Tibial artery (tissue), 4 donors: Measurements from ENCODE around the gene STARD9.
"Not testable (repeated sequence)": the region's sequence is repeated elsewhere in the genome, so short reads cannot be mapped to it uniquely, and the experiment has no call there.

Experiments used
- DNase-seq, 2 donors: peaks; one replicate each; pipeline ENCODE4 v3.0.0-alpha.2; 2019
- H3K27ac ChIP-seq, 2 donors: fragments of 200-600 bp; sonication (generic) in 1 of 2; 1 replicate in 1 of 2; 2 replicates in 1 of 2; pipeline ENCODE4 v1.5.1; 2018 to 2019; ENCODE audit warnings: mild to moderate bottlenecking in 1 of 2
- H3K27me3 ChIP-seq, 2 donors: fragments of 200-600 bp; sonication (generic) in 1 of 2; one replicate each; pipeline versions ENCODE4 v1.5.1 to v1.6.0; 2016 to 2019
- H3K36me3 ChIP-seq, 3 donors: fragments of 200-600 bp; sonication (generic) in 2 of 3; one replicate each; pipeline ENCODE4 v1.5.1; 2016 to 2019; ENCODE audit warnings: mild to moderate bottlenecking in 2 of 3
- H3K4me1 ChIP-seq, 4 donors: fragments of 200-600 bp; sonication (generic) in 2 of 4; 1 replicate in 3 of 4; 2 replicates in 1 of 4; pipeline ENCODE4 v1.5.1; 2016 to 2019
- H3K4me3 ChIP-seq, 2 donors: fragments of 200-600 bp; sonication (generic) in 1 of 2; 1 replicate in 1 of 2; 2 replicates in 1 of 2; pipeline ENCODE4 v1.5.1; 2018 to 2019; ENCODE audit warnings: mild to moderate bottlenecking in 2 of 2
- H3K9me3 ChIP-seq, 3 donors: fragments of 200-600 bp; sonication (generic) in 1 of 3; one replicate each; pipeline ENCODE4 v1.5.1; 2016 to 2019
- intact Hi-C: fragments of 100-400 bp; cut with DNase I; formaldehyde crosslinking; loops from one replicate; pipeline ENCODE4 v1.15.0; 2023; ENCODE audit warnings: low total_unique reads
- TF ChIP-seq, protein P1 (sequence below), 2 experiments: fragments of 200-600 bp in 1 of 2; fragments of 450-650 bp in 1 of 2; IDR thresholded peaks; one replicate each; pipeline ENCODE4 v1.5.1; 2017 to 2019; ENCODE audit warnings: antibody characterized with exemption in 2 of 2, mild to moderate bottlenecking in 1 of 2, moderate library complexity in 1 of 2

STARD9 gene

DNA sequence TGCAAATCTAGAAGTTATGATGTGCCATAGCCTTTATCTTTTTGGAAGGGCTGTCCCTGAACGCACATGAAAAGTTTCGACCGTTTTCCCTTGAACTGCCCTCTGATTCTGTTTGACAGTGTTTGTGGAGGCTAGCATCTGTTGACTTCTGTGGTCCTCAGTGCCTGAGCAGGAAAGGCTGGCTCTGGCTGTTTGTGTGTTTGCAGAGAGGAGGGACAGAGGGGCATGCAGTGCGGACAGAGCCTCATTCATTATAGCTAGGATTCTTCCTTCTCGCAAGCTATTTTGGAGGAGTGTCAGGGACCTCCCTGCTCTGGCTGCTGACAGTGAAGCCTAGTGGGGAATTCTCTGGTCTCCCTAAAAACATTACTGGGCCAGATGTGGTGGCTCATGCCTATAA lies 97.0 kb downstream of the STARD9 start:
- TF ChIP-seq, protein P1, sequence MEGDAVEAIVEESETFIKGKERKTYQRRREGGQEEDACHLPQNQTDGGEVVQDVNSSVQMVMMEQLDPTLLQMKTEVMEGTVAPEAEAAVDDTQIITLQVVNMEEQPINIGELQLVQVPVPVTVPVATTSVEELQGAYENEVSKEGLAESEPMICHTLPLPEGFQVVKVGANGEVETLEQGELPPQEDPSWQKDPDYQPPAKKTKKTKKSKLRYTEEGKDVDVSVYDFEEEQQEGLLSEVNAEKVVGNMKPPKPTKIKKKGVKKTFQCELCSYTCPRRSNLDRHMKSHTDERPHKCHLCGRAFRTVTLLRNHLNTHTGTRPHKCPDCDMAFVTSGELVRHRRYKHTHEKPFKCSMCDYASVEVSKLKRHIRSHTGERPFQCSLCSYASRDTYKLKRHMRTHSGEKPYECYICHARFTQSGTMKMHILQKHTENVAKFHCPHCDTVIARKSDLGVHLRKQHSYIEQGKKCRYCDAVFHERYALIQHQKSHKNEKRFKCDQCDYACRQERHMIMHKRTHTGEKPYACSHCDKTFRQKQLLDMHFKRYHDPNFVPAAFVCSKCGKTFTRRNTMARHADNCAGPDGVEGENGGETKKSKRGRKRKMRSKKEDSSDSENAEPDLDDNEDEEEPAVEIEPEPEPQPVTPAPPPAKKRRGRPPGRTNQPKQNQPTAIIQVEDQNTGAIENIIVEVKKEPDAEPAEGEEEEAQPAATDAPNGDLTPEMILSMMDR (IDR thresholded peaks at IDR 0.05) = no peak
- intact Hi-C loops = no loop called here
- Histone ChIP-seq H3K9me3 (no peaks in the 10 kb centered on the region), H3K27me3 (no peaks in the 10 kb centered on the region), H3K4me3 (no peak overlapping the region), H3K27ac (no peak overlapping the region), H3K4me1 (no peaks in the 10 kb centered on the region), H3K36me3 (peaks cover 63 to 89% (median 77%) of the 10 kb centered on the region in 3 donors)
- no peak for DNase-seq

DNA sequence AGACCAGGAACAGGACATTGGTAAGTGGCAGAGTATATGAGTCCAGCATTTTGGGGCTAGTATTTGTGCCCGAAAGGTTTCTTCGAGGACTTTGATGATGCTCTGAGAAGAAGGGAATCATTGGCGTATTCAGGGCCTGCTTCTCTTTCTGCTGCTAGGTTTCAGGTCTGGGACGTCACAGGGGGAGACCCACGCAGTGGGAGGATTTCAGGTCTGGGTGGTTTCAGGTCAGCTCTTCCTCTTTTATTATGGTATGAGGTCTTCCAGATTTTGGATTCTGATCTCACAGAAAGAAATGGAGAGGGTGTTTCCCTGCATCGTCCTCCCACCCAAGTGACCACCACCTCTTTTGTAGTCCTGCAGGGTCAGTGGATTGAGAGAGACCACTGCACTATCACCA lies 99.1 kb downstream of the STARD9 start:
- Histone ChIP-seq H3K4me1 (no peaks in the 10 kb centered on the region), H3K4me3 (no peak overlapping the region), H3K27ac (no peak overlapping the region), H3K9me3 (no peaks in the 10 kb centered on the region), H3K27me3 (no peaks in the 10 kb centered on the region), H3K36me3 (peaks cover 73 to 93% (median 90%) of the 10 kb centered on the region in 3 donors)
- TF ChIP-seq, protein P1 (IDR thresholded peaks at IDR 0.05) = no peak
- no peak for DNase-seq
- intact Hi-C loops = no loop called here

DNA sequence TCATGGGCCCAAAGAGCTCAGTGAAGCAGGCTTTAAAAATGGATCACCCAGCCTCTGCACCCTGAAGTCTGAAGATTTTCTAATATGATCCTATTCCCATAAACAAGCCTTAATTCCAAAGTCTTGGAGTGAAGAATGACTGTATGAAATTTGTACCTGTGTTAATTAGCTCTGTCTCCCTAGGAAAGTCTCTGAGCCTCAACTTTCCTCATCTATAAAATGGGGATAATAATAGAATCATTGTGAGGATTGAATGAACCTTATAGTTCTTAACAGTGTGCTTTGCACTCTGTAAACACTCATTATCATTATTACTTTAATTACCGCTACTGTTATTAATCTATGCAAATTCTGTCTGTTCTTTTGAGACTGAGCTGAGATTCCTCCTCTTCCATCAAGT lies 99.6 kb downstream of the STARD9 start:
- no peak overlapping the region for H3K4me3 ChIP-seq
- TF ChIP-seq, protein P1 (IDR thresholded peaks at IDR 0.05) = no peak
- intact Hi-C loops = no loop called here
- H3K27me3 ChIP-seq = no peaks in the 10 kb centered on the region
- no peaks in the 10 kb centered on the region for H3K9me3 ChIP-seq
- no peak for DNase-seq
- no peaks in the 10 kb centered on the region for H3K4me1 ChIP-seq
- no peak overlapping the region for H3K27ac ChIP-seq
- peaks cover 73 to 92% (median 90%) of the 10 kb centered on the region in 3 donors for H3K36me3 ChIP-seq

DNA sequence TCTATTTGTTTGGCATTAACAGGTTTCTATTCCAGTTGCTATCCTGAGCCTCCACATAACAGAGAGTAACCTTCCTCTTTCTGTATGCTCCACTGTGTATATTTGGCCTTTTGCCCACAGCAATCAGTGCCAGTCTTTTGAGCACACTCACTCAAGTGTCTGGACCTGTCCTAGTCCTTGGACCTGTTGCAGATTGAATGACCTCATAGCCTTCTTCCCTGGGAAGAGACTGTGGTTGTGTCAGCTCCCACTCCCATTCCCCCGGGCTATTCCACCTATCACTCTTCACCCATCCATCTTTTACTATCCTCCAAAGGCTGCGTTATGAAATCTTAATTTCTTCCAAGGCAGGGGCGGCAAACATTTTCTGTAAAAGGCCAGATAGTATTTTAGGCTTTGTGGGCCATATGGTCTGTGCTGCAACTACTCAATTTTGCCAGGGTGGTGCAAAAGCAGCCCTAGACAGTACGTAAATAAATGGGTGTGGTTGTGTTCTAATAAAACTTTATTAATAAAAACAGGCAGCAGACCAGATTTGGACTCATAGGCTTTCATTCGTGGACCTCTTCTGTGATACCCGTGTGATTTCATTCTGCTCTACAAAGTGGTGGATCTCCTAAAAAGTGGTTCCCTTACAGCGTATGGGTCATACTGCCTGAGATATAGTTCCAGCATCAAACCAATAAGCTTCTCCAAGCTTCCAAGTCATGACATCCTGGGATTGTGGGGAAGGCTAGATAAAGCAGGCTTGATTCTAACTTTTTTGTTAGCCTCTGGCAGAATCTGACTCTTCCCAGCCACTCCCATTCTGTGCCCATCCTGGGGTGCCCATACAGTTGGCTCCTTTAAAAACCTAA lies 104.1 kb downstream of the STARD9 start:
- Histone ChIP-seq H3K27me3 (no peaks in the 10 kb centered on the region), H3K36me3 (peaks cover 93 to 98% (median 98%) of the 10 kb centered on the region in 3 donors), H3K27ac (no peak overlapping the region), H3K4me3 (no peak overlapping the region), H3K9me3 (no peaks in the 10 kb centered on the region), H3K4me1 (no peaks in the 10 kb centered on the region)
- intact Hi-C loops = no loop called here
- TF ChIP-seq, protein P1 (IDR thresholded peaks at IDR 0.05) = no peak
- no peak for DNase-seq

DNA sequence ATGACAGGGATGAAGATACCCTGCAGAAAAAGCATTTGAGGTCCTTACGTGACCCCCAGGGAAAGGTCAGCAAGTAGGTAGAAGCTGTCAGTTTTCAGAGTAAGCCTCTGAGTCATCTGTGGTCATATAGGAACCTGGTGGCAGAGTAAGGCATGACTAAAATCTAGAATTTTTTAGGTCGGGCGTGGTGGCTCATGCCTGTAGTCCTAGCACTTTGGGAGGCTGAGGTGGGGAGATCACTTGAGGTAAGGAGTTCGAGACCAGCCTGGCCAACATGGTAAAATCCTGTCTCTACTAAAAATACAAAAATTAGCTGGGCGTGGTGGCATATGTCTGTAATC lies 104.7 kb downstream of the STARD9 start:
- H3K4me3 ChIP-seq, H3K27me3 ChIP-seq, H3K9me3 ChIP-seq, H3K27ac ChIP-seq, DNase-seq, H3K4me1 ChIP-seq, intact Hi-C loops: not testable (repeated sequence)
- peaks cover 92 to 98% (median 98%) of the 10 kb centered on the region in 3 donors for H3K36me3 ChIP-seq

DNA sequence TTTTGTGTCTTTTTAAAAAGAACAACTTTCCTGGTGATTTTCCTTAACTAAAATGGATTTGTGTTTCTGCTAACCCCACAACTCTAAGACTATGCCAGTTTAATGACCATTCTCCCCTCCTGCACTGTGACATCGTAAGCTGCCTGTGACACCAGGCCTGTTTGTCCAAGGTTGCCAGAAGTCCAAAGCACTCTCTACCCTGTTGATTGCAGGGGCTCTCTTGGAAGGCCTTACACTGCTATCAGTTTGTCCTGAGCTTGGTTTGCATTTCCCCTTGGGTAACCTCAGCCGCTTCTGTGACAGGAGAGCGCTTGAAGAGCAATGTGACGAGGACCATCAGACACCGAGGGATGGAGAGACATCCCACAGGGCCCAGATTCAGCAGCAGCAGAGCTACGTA lies 105.7 kb downstream of the STARD9 start:
- no peaks in the 10 kb centered on the region for H3K27me3 ChIP-seq

More for the DNA sequence above, 105.7 kb downstream of the STARD9 start:
- H3K27ac ChIP-seq = no peak overlapping the region
- TF ChIP-seq, protein P1 (IDR thresholded peaks at IDR 0.05) = no peak
- no peaks in the 10 kb centered on the region for H3K4me1 ChIP-seq
- no peak for DNase-seq
- no peak overlapping the region for H3K4me3 ChIP-seq
- peaks cover 91 to 98% (median 98%) of the 10 kb centered on the region in 3 donors for H3K36me3 ChIP-seq
- intact Hi-C loops = no loop called here
- H3K9me3 ChIP-seq = no peaks in the 10 kb centered on the region
